Measurements from ENCODE around the gene STYK1.

GRCh38 chr12:10716704-10717315, 43.0 kb upstream of the STYK1 start:
- no peak for TF ChIP-seq CTCF (IDR thresholded peaks at IDR 0.05)
- peak; percentile 39 to 91 (median 64) for TF ChIP-seq POLR2AphosphoS5 (IDR thresholded peaks at IDR 0.05)
- TF ChIP-seq POLR2A (IDR thresholded peaks at IDR 0.05), result no peak
- TF ChIP-seq EP300 (IDR thresholded peaks at IDR 0.05), result no peak

Data from stomach (tissue), 4 donors.